ENCODE results near the gene HSPA12A. TPM values are rescaled to one million over a fixed set of nuclear protein-coding genes. Genes with fewer than 3 reads are reported as not detected.

HSPA12A gene
- total and polyA plus RNA-seq, 4 donors: 2.0 to 9.8 (median 5.0) TPM

DNA sequence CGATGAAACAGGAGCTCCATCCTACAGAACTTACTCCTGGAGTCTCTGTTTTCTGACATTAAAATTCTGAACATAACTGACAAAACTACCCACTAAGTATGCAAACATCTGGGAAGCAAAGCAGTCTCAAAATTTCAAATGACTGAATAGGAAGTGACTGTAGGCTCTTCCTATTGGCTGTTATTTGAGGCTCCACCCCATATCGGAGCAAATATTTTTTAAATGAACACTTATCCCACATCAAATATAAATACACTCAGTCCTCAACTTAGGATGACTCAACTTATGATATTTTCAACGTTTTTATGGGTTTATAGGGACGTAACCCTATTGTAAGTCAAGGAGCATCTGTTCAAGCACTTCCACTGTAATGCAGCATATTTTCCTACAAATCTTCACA lies 8.8 kb downstream of the HSPA12A start:
- ATAC-seq (ENCODE audit: insufficient read depth, low FRiP score) (no peak), DNase-seq (no peak)
- Histone ChIP-seq H3K27me3 (ENCODE audit: control insufficient read depth in 3 of 3, insufficient read depth in 3 of 3, low read length in 2 of 3) (no peaks in the 10 kb centered on the region), H3K4me1 (ENCODE audit: control insufficient read depth in 5 of 5, insufficient read depth in 5 of 5, low read length in 5 of 5) (peaks cover 0 to 4% (median 0%) of the 10 kb centered on the region in 5 donors), H3K36me3 (ENCODE audit: control insufficient read depth in 4 of 4, insufficient read depth in 4 of 4, low read length in 4 of 4) (no peaks in the 10 kb centered on the region), H3K9ac (ENCODE audit: insufficient read depth in 1 of 2, low read length in 2 of 2) (no peak overlapping the region), H3K9me3 (ENCODE audit: control insufficient read depth in 4 of 4, insufficient read depth in 3 of 4, low read length in 3 of 4) (no peaks in the 10 kb centered on the region), H3K4me3 (no peak overlapping the region), H3K27ac (ENCODE audit: low read depth in 1 of 2, low read length in 1 of 2) (no peak overlapping the region)
- WGBS, 2 donors: 76 to 84% methylated on average over 4 of the region's 4 CpGs
- TF ChIP-seq, protein P1, sequence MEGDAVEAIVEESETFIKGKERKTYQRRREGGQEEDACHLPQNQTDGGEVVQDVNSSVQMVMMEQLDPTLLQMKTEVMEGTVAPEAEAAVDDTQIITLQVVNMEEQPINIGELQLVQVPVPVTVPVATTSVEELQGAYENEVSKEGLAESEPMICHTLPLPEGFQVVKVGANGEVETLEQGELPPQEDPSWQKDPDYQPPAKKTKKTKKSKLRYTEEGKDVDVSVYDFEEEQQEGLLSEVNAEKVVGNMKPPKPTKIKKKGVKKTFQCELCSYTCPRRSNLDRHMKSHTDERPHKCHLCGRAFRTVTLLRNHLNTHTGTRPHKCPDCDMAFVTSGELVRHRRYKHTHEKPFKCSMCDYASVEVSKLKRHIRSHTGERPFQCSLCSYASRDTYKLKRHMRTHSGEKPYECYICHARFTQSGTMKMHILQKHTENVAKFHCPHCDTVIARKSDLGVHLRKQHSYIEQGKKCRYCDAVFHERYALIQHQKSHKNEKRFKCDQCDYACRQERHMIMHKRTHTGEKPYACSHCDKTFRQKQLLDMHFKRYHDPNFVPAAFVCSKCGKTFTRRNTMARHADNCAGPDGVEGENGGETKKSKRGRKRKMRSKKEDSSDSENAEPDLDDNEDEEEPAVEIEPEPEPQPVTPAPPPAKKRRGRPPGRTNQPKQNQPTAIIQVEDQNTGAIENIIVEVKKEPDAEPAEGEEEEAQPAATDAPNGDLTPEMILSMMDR (IDR thresholded peaks at IDR 0.05; ENCODE audit: control extremely low read depth, extremely low read depth): no peak

DNA sequence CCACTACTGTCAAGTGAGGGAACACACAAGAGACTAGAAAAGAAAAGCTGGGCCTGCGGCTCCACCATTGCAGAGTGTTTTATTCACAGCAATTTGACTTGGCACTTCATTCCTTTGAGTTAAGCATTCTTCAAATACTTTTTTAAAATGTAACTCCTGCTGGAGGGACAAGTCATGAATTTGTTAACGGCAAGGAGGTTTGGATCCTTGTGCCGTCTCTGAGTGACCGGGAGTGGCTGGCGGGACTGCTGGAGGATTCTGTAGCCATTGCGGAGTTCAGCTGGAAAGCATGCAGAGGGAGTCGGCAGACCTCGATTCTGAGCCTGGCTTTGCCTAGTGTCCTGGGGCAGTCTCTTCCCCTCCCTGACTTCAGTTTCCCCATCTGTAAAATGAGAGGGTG lies 9.8 kb downstream of the HSPA12A start:
- no peak overlapping the region for H3K9ac ChIP-seq (ENCODE audit: insufficient read depth in 1 of 2, low read length in 2 of 2)
- H3K4me3 ChIP-seq: no peak overlapping the region
- H3K9me3 ChIP-seq (ENCODE audit: control insufficient read depth in 4 of 4, insufficient read depth in 3 of 4, low read length in 3 of 4): no peaks in the 10 kb centered on the region
- H3K4me1 ChIP-seq (ENCODE audit: control insufficient read depth in 5 of 5, insufficient read depth in 5 of 5, low read length in 5 of 5): peaks cover 0 to 1% (median 0%) of the 10 kb centered on the region in 5 donors
- WGBS, 2 donors: 65 to 82% methylated on average over 8 of the region's 8 CpGs
- H3K27me3 ChIP-seq (ENCODE audit: control insufficient read depth in 3 of 3, insufficient read depth in 3 of 3, low read length in 2 of 3): no peaks in the 10 kb centered on the region
- no peak for ATAC-seq (ENCODE audit: insufficient read depth, low FRiP score)
- peak in 1 of 3 donors; percentile 14 for DNase-seq
- peak overlapping the region in 1 of 2 donors; percentile 45 for H3K27ac ChIP-seq (ENCODE audit: low read depth in 1 of 2, low read length in 1 of 2)
- TF ChIP-seq, protein P1 (IDR thresholded peaks at IDR 0.05; ENCODE audit: control extremely low read depth, extremely low read depth): no peak
- H3K36me3 ChIP-seq (ENCODE audit: control insufficient read depth in 4 of 4, insufficient read depth in 4 of 4, low read length in 4 of 4): no peaks in the 10 kb centered on the region

GRCh38 chr10:116730464-116731260 lies 11.7 kb downstream of the HSPA12A start:
- 85 to 86% methylated on average over 14 of the region's 14 CpGs for WGBS, 2 donors
- H3K9ac ChIP-seq (ENCODE audit: insufficient read depth in 1 of 2, low read length in 2 of 2): no peak overlapping the region
- H3K36me3 ChIP-seq (ENCODE audit: control insufficient read depth in 4 of 4, insufficient read depth in 4 of 4, low read length in 4 of 4): no peaks in the 10 kb centered on the region
- H3K4me3 ChIP-seq: no peak overlapping the region
- H3K4me1 ChIP-seq (ENCODE audit: control insufficient read depth in 5 of 5, insufficient read depth in 5 of 5, low read length in 5 of 5): peaks cover 0 to 2% (median 0%) of the 10 kb centered on the region in 5 donors
- no peaks in the 10 kb centered on the region for H3K27me3 ChIP-seq (ENCODE audit: control insufficient read depth in 3 of 3, insufficient read depth in 3 of 3, low read length in 2 of 3)
- TF ChIP-seq, protein P1 (IDR thresholded peaks at IDR 0.05; ENCODE audit: control extremely low read depth, extremely low read depth): no peak
- no peak for ATAC-seq (ENCODE audit: insufficient read depth, low FRiP score)
- DNase-seq: no peak
- no peaks in the 10 kb centered on the region for H3K9me3 ChIP-seq (ENCODE audit: control insufficient read depth in 4 of 4, insufficient read depth in 3 of 4, low read length in 3 of 4)
- H3K27ac ChIP-seq (ENCODE audit: low read depth in 1 of 2, low read length in 1 of 2): no peak overlapping the region
